Frontal cortex (tissue), 4 donors: ENCODE measurements around the gene ITGA8. TPM values are rescaled to one million over a fixed set of nuclear protein-coding genes. Genes with fewer than 3 reads are reported as not detected.

Source experiments
- DNase-seq, 2 donors: peaks; one replicate each; pipeline ENCODE4 v3.0.0; 2012; ENCODE audit warnings: low spot score in 2 of 2
- FAIRE-seq: peaks from 2 replicates; lab custom pipeline; 2012; peaks lifted over from hg19 to GRCh38; lab: Jason Lieb, UNC
- total RNA-seq: library from RNA; depleted of rRNA; stranded (reverse); fragments of >200 nt; gene quantifications from one replicate; pipeline ENCODE4 v1.2.3, GENCODE V29; 2014
- donor health status: control.
- donor health status: control.
- donor health status: control.

Gene ITGA8
- total RNA-seq, 1 donor from 2014 or later: 3.7 TPM

- no peak for FAIRE-seq
- DNase-seq: no peak
These were observed 187.6 kb downstream of the ITGA8 start for GRCh38 chr10:15531927-15532722.

GRCh38 chr10:15528859-15529239, 190.9 kb downstream of the ITGA8 start:
- no peak for FAIRE-seq
- no peak for DNase-seq

- peak; percentile 3 for FAIRE-seq
These were observed 193.0 kb downstream of the ITGA8 start for GRCh38 chr10:15526754-15527153.

GRCh38 chr10:15521328-15521903, 198.3 kb downstream of the ITGA8 start:
- no peak for DNase-seq
- FAIRE-seq: no peak

More at GRCh38 chr10:15526754-15527153, 193.0 kb downstream of the ITGA8 start:
- no peak for DNase-seq

- no peak for DNase-seq
- no peak for FAIRE-seq
These were observed 201.5 kb downstream of the ITGA8 start for GRCh38 chr10:15518250-15518649.

GRCh38 chr10:15516256-15517085, 203.3 kb downstream of the ITGA8 start:
- FAIRE-seq (no peak), DNase-seq (no peak)

- no peak for FAIRE-seq
- no peak for DNase-seq
These were observed 204.5 kb downstream of the ITGA8 start for GRCh38 chr10:15515202-15515601.

GRCh38 chr10:15510963-15511362, 208.8 kb downstream of the ITGA8 start:
- FAIRE-seq: no peak

GRCh38 chr10:15505329-15505728, 214.4 kb downstream of the ITGA8 start:
- DNase-seq (no peak), FAIRE-seq (no peak)

More at GRCh38 chr10:15510963-15511362, 208.8 kb downstream of the ITGA8 start:
- no peak for DNase-seq

- FAIRE-seq: no peak
- DNase-seq: no peak
These were observed 215.5 kb downstream of the ITGA8 start for GRCh38 chr10:15504101-15504840.

GRCh38 chr10:15494850-15495506, 224.7 kb downstream of the ITGA8 start:
- no peak for FAIRE-seq
- DNase-seq: no peak

GRCh38 chr10:15491856-15492642, 227.7 kb downstream of the ITGA8 start:
- FAIRE-seq: no peak

GRCh38 chr10:15489431-15489830, 230.3 kb downstream of the ITGA8 start:
- DNase-seq: no peak

More at GRCh38 chr10:15491856-15492642, 227.7 kb downstream of the ITGA8 start:
- DNase-seq: no peak

GRCh38 chr10:15487376-15487775, 232.3 kb downstream of the ITGA8 start:
- DNase-seq (no peak), FAIRE-seq (no peak)

More at GRCh38 chr10:15489431-15489830, 230.3 kb downstream of the ITGA8 start:
- no peak for FAIRE-seq

GRCh38 chr10:15486404-15486803, 233.3 kb downstream of the ITGA8 start:
- DNase-seq: no peak
- FAIRE-seq: no peak

- DNase-seq (no peak), FAIRE-seq (no peak)
These were observed 233.9 kb downstream of the ITGA8 start for GRCh38 chr10:15485684-15486316.

- FAIRE-seq: no peak
- DNase-seq: no peak
These were observed 234.7 kb downstream of the ITGA8 start for GRCh38 chr10:15485027-15485426.

- FAIRE-seq: no peak
- DNase-seq: no peak
These were observed 235.6 kb downstream of the ITGA8 start for GRCh38 chr10:15484128-15484527.
